Measurements from ENCODE around the gene AP4M1.

AP4M1 gene

DNA sequence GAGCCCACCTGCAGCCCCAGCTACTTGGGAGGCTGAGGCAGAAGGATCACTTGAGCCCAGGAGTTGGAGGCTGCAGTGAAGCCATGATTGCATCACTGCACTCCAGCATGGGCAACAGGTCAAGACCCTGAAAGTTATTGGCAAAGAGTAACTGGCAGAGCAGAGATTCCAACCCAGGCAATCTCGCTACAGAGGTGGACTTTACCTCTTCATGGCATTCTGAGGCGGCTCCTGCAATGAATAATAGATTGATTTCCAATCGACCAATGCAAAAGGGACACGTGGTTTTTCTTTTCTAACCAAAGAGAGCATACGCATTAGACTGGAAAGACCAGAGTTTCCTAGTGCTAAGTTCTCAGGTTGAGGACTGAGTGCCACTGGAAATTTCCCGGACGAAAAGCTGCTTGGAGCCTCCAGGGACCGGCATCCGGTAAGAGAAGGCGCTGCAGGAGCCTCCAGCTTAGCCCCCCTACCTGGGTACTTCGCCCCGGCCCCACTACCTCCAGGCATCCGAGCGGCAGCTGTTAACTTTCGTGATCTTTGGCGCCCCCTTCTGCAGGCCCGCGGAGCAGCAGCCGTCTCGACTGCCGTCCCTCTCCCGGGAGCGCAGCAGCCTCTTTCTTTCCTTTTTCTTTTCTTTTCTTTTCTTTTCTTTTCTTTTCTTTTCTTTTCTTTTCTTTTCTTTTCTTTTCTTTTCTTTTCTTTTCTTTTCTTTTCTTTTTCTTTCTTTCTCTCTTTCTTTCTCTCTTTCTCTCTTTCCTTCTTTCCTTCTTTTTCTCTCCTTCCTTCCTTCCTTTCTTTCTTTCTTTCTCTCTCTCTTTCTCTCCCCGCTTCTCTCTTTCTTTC is 29.4 kb downstream of the AP4M1 start:
- TF ChIP-seq EZH2phosphoT487 (IDR thresholded peaks at IDR 0.05; ENCODE audit: low read length), result no peak
- TF ChIP-seq CTCF (IDR thresholded peaks at IDR 0.05; ENCODE audit: low read length), result peak; percentile 73
- no peak for TF ChIP-seq EZH2 (optimal IDR thresholded peaks at IDR 0.05; ENCODE audit: low read depth, low read length)
- peaks cover 15% of the 10 kb centered on the region for H3K4me1 ChIP-seq (ENCODE audit: low read length)
- peak overlapping the region; percentile 59 for H2AFZ ChIP-seq (ENCODE audit: low read length)
- H3K9me2 ChIP-seq (replicated peaks; ENCODE audit: insufficient read depth, low read length), result no peaks in the 10 kb centered on the region
- H3F3A ChIP-seq (ENCODE audit: insufficient read depth, low read length), result peaks cover 20% of the 10 kb centered on the region
- H3K27ac ChIP-seq (ENCODE audit: low read length), result no peak overlapping the region
- H3K79me2 ChIP-seq (ENCODE audit: low read length), result no peaks in the 10 kb centered on the region; the same call in 1 of the 2 replicates
- no peaks in the 10 kb centered on the region for H3K36me3 ChIP-seq (replicated peaks; ENCODE audit: insufficient read depth, low read length)
- peak; percentile 64 for DNase-seq
- peak overlapping the region; percentile 38; the same call in 1 of the 2 replicates for H3K4me3 ChIP-seq (ENCODE audit: low read length)
- no peaks in the 10 kb centered on the region for H3K27me3 ChIP-seq (replicated peaks; ENCODE audit: insufficient read depth, low read length)
- peak overlapping the region; percentile 94 for H3K4me2 ChIP-seq (ENCODE audit: low read depth, low read length)
- H3K9me3 ChIP-seq (replicated peaks; ENCODE audit: insufficient read depth, low read length), result no peaks in the 10 kb centered on the region
- H3K9ac ChIP-seq (ENCODE audit: low read length), result peak overlapping the region; percentile 33; the same call in 1 of the 2 replicates
- H4K20me1 ChIP-seq (ENCODE audit: insufficient read depth, low read length), result no peaks in the 10 kb centered on the region

DNA sequence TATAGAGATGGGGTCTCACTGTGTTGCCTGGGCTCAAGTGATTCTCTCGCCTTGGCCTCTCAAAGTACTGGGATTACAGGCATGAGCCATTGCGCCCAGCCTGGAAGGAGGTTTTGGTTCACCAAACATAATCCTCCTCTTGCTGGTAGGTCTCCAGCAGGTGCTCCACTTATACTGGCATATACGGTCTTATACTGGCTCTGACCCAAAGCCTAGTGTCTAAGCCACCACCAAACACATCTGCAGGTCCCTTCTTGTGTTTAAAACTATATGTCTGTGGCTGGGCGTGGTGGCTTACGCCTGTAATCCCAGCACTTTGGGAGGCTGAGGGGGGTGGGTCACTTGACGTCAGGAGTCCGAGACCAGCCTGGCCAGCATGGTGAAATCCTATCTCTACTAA is 30.7 kb downstream of the AP4M1 start:
- H3K4me2 ChIP-seq (ENCODE audit: low read depth, low read length), result no peak overlapping the region
- no peak overlapping the region for H3K9ac ChIP-seq (ENCODE audit: low read length)
- peaks cover 15% of the 10 kb centered on the region for H3K4me1 ChIP-seq (ENCODE audit: low read length)
- H3K9me3 ChIP-seq (replicated peaks; ENCODE audit: insufficient read depth, low read length), result no peaks in the 10 kb centered on the region
- H3K4me3 ChIP-seq (ENCODE audit: low read length), result no peak overlapping the region
- TF ChIP-seq CTCF (IDR thresholded peaks at IDR 0.05; ENCODE audit: low read length) (no peak), EZH2phosphoT487 (IDR thresholded peaks at IDR 0.05; ENCODE audit: low read length) (no peak), EZH2 (optimal IDR thresholded peaks at IDR 0.05; ENCODE audit: low read depth, low read length) (no peak)
- no peaks in the 10 kb centered on the region for H3K9me2 ChIP-seq (replicated peaks; ENCODE audit: insufficient read depth, low read length)
- H3K27ac ChIP-seq (ENCODE audit: low read length), result no peak overlapping the region
- no peaks in the 10 kb centered on the region for H3K79me2 ChIP-seq (ENCODE audit: low read length)
- no peak overlapping the region for H2AFZ ChIP-seq (ENCODE audit: low read length)
- H4K20me1 ChIP-seq (ENCODE audit: insufficient read depth, low read length), result no peaks in the 10 kb centered on the region
- H3K36me3 ChIP-seq (replicated peaks; ENCODE audit: insufficient read depth, low read length), result no peaks in the 10 kb centered on the region
- H3F3A ChIP-seq (ENCODE audit: insufficient read depth, low read length), result peaks cover 11% of the 10 kb centered on the region
- DNase-seq, result no peak
- H3K27me3 ChIP-seq (replicated peaks; ENCODE audit: insufficient read depth, low read length), result no peaks in the 10 kb centered on the region

GRCh38 chr7:100132697-100133151 is 31.3 kb downstream of the AP4M1 start:
- H3K27ac ChIP-seq (ENCODE audit: low read length), result no peak overlapping the region
- H3K4me1 ChIP-seq (ENCODE audit: low read length), result peaks cover 14% of the 10 kb centered on the region
- H3K4me2 ChIP-seq (ENCODE audit: low read depth, low read length), result no peak overlapping the region
- no peak overlapping the region for H3K9ac ChIP-seq (ENCODE audit: low read length)
- no peaks in the 10 kb centered on the region for H3K9me3 ChIP-seq (replicated peaks; ENCODE audit: insufficient read depth, low read length)
- no peaks in the 10 kb centered on the region for H3K9me2 ChIP-seq (replicated peaks; ENCODE audit: insufficient read depth, low read length)
- H3F3A ChIP-seq (ENCODE audit: insufficient read depth, low read length), result peaks cover 11% of the 10 kb centered on the region
- no peak overlapping the region for H3K4me3 ChIP-seq (ENCODE audit: low read length)
- H3K27me3 ChIP-seq (replicated peaks; ENCODE audit: insufficient read depth, low read length), result no peaks in the 10 kb centered on the region
- no peaks in the 10 kb centered on the region for H3K79me2 ChIP-seq (ENCODE audit: low read length)
- peak; percentile 63 for DNase-seq
- peak; percentile 93 for TF ChIP-seq CTCF (IDR thresholded peaks at IDR 0.05; ENCODE audit: low read length)
- TF ChIP-seq EZH2 (optimal IDR thresholded peaks at IDR 0.05; ENCODE audit: low read depth, low read length), result no peak
- no peaks in the 10 kb centered on the region for H3K36me3 ChIP-seq (replicated peaks; ENCODE audit: insufficient read depth, low read length)
- H4K20me1 ChIP-seq (ENCODE audit: insufficient read depth, low read length), result no peaks in the 10 kb centered on the region
- 0 out of 2 replicates have a peak overlapping the region, but pooled peaks have one; percentile 21 for H2AFZ ChIP-seq (ENCODE audit: low read length)

Data from MM.1S (cell line).